Left cardiac atrium (tissue), 4 donors: ENCODE measurements around the gene MYO1E. TPM values are rescaled to one million over a fixed set of nuclear protein-coding genes. Genes with fewer than 3 reads are reported as not detected.
"Not testable (repeated sequence)": the region's sequence is repeated elsewhere in the genome, so short reads cannot be mapped to it uniquely, and the experiment has no call there.

Experiments
- ATAC-seq, 2 donors: fragments of 200-7000 bp; cut with Tn5 transposase; one replicate each; pipeline ENCODE4 v1.9.1; 2020; ENCODE audit warnings: mild to moderate bottlenecking in 2 of 2, moderate library complexity in 2 of 2
- DNase-seq: peaks from one replicate; pipeline ENCODE4 v3.0.0-alpha.2; 2020
- intact Hi-C, 2 donors: fragments of 100-400 bp; cut with DNase I; formaldehyde crosslinking; loops; one replicate each; pipeline versions ENCODE4 v1.14.1 to v1.15.1; 2022 to 2023
- total RNA-seq, 2 donors: library from RNA; stranded (reverse); fragmentation: NEBNext Ultra II Directional; extraction: Animal tissue kit (Norgen Biotek cat#: 25700); gene quantifications; one replicate each; pipeline ENCODE4 v1.2.1, GENCODE V29; 2021
- donor health status: DM: no; HTN: yes; CAD: no.
- donor health status: DM: no; HTN: yes; CAD: no; lungs with severe emphysema.
- donor health status: DM: yes; HTN: yes; CAD: no.
- donor health status: Dilated cardiomyopathy.

Gene MYO1E
- total RNA-seq, 2 donors from 2014 or later, result 32.1 to 49.5 TPM

- DNase-seq (no peak), ATAC-seq (peak; percentile 70)
- intact Hi-C loops, result no loop called here
These were observed 203.4 kb downstream of the MYO1E start for GRCh38 chr15:59169251-59169708.

GRCh38 chr15:59168536-59168935, 204.1 kb downstream of the MYO1E start:
- ATAC-seq (peak in 1 of 2 donors; percentile 23), DNase-seq (no peak)
- intact Hi-C loops, result no loop called here

- DNase-seq (no peak), ATAC-seq (no peak)
- intact Hi-C loops, result no loop called here
These were observed 205.9 kb downstream of the MYO1E start for GRCh38 chr15:59166601-59167265.

GRCh38 chr15:59166166-59166565, 206.5 kb downstream of the MYO1E start:
- DNase-seq (no peak), ATAC-seq (no peak)
- intact Hi-C loops, result no loop called here

DNA sequence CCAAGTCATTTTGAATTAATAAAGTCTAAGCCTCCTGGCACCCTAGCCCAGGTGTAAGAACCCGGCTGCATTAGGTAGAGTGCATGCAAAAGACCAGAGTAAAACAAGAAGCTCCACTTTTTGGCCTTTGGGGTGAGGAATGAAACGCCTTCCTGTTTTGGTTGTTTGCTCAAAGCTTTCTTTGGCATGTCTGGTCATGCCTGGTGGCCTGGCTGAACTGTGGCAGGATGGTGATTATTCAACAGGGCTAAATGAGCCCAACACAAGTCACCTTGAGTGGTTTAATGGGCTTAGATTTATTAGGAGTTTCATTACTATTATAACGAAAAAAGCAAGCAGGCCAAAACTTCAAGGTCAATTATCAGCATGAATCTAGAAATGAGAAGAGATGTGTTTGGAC, 206.9 kb downstream of the MYO1E start:
- DNase-seq (no peak), ATAC-seq (no peak)
- intact Hi-C loops, result no loop called here

GRCh38 chr15:59162080-59162479, 210.6 kb downstream of the MYO1E start:
- ATAC-seq, DNase-seq, intact Hi-C loops: not testable (repeated sequence)

- ATAC-seq, result no peak
- intact Hi-C loops, result no loop called here
These were observed 211.6 kb downstream of the MYO1E start for GRCh38 chr15:59160880-59161593.

DNA sequence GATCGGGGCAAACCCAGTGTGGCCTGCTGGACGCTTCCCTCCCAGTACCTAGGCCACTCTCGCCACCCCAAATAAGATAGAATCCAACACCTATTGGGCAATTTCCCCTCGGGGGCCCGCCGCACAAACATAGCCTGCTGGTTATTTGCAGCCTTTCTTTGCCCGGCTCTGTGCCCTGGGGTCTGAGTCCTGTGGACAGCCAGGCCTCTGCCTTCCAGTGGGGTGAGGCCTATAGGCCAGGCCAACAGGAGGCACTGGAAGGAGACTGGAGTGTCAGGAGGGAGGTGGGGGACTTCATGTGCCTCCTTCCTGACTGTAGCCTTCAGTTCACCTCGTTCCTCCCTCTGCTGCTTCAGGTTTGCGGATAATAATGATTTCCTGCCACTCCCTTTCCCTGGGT, 213.5 kb downstream of the MYO1E start:
- ATAC-seq (no peak), DNase-seq (no peak)
- intact Hi-C loops, result loop anchor here in 1 of 2 donors (10.0 kb wide), 1 partner anchor 336 kb away; no protein-coding TSS in a partner anchor

More at GRCh38 chr15:59160880-59161593, 211.6 kb downstream of the MYO1E start:
- no peak for DNase-seq

GRCh38 chr15:59158701-59159034, 214.0 kb downstream of the MYO1E start:
- intact Hi-C loops, result loop anchor here in 1 of 2 donors (10.0 kb wide), 1 partner anchor 336 kb away; no protein-coding TSS in a partner anchor
- ATAC-seq (no peak), DNase-seq (no peak)

DNA sequence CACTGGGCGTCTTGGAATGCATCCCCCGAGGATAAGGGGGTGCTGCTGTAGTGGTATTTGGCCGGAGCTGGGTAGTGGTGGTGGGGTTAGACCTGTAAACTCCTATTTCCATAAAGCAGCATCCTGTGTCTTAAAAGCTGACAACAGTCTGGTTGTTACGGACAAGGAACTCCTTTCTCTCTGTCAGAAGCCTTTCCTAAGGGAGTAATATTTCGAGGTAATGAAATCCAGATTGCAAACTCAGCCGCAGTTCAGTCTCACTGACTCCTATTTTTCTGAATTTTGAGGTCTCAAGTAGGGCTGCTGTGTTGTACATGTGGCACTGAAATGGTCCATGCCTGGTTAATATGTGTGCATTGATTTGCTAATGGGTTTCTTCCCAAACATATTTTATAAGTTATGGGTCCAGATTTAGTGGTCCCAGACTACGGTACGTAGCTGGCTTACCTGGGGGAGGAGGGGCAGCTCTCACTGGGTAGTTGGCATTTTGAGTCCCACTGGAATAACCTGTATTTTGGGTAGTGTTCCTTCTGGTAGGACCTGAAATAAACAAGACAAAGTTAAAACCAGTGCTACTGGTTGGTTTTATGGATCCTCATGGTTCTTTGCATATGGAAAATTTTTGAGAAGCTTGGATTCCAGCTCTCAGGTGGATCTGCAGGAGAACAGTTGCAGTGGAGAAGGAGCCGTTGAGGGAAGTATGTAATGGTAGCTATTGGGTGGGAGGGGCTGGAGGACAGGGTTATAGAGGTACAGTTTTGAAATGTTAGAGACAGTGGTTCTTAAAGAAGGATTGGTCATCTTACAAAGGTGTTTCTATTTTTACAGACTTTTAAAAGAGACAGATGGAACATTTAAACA, 214.6 kb downstream of the MYO1E start:
- ATAC-seq (no peak), DNase-seq (no peak)
- intact Hi-C loops, result loop anchor here in 1 of 2 donors (10.0 kb wide), 1 partner anchor 337 kb away; no protein-coding TSS in a partner anchor

- intact Hi-C loops, result loop anchor here in 1 of 2 donors (10.0 kb wide), 1 partner anchor 337 kb away; no protein-coding TSS in a partner anchor
- DNase-seq, result no peak
- ATAC-seq, result no peak
These were observed 215.3 kb downstream of the MYO1E start for GRCh38 chr15:59157396-59157795.

GRCh38 chr15:59155431-59155830, 217.2 kb downstream of the MYO1E start:
- ATAC-seq (no peak), DNase-seq (no peak)
- intact Hi-C loops, result loop anchor here in 1 of 2 donors (10.0 kb wide), 1 partner anchor 339 kb away; no protein-coding TSS in a partner anchor

GRCh38 chr15:59154243-59154642, 218.4 kb downstream of the MYO1E start:
- intact Hi-C loops, result loop anchor here in 1 of 2 donors (10.0 kb wide), 1 partner anchor 341 kb away; no protein-coding TSS in a partner anchor
- ATAC-seq, result peak in 1 of 2 donors; percentile 27
- no peak for DNase-seq

GRCh38 chr15:59153466-59153865, 219.2 kb downstream of the MYO1E start:
- no peak for DNase-seq
- intact Hi-C loops, result loop anchor here in 1 of 2 donors (10.0 kb wide), 1 partner anchor 341 kb away; no protein-coding TSS in a partner anchor
- ATAC-seq, result no peak

DNA sequence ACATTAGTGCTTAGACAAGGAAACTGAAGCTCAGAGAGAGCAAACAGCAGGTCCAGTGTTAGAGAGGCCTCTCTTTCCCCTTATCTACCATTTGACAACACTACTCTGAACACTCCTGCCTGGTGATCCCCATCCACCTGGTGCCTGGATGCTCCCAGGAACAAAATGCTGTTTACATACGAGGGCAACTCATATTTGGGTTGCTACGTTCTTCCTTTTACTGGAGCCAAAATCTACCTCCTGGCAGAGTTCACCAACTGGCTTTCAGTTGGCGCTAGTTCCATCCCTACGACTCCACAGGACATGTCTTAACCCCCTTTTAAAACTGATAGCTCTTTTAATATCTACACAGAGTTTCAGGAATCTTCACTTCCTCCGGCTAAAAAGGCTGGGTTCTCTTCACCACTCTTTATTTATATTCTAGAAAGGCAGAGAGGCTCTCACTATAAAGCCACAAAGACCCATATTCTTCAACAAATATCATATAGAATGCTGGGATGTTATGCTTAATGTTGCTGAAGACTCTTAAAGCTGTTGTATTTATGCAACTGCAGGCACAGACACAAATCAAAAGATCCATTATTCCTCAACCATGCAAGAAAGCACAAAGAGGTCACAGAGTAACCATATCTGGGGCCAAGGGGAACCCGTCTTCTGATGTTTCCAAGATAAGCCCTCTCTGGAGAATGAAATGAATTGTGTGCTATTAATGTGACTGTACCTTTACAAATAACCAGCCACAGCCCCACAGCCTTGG, 219.8 kb downstream of the MYO1E start:
- ATAC-seq, result no peak
- no peak for DNase-seq
- intact Hi-C loops, result loop anchor here in 1 of 2 donors (10.0 kb wide), 1 partner anchor 342 kb away; no protein-coding TSS in a partner anchor

GRCh38 chr15:59150185-59150584, 222.5 kb downstream of the MYO1E start:
- intact Hi-C loops, result loop anchor here in 1 of 2 donors (10.0 kb wide), 1 partner anchor 345 kb away; no protein-coding TSS in a partner anchor

GRCh38 chr15:59148153-59148833, 224.4 kb downstream of the MYO1E start:
- intact Hi-C loops, result no loop called here
- DNase-seq (no peak), ATAC-seq (no peak)

More at GRCh38 chr15:59150185-59150584, 222.5 kb downstream of the MYO1E start:
- ATAC-seq (peak in 1 of 2 donors; percentile 8), DNase-seq (no peak)

- DNase-seq (no peak), ATAC-seq (no peak)
- intact Hi-C loops, result no loop called here
These were observed 225.0 kb downstream of the MYO1E start for GRCh38 chr15:59147666-59148065.
